Endothelial cell of umbilical vein (primary cell): Measurements from ENCODE around the gene DUSP10. TPM values are rescaled to one million over a fixed set of nuclear protein-coding genes. Genes with fewer than 3 reads are reported as not detected.

Source experiments
- BruUV-seq: library from RNA; stranded (reverse); fragments of 400-500 nt; replicated peaks from 2 replicates; lab custom pipeline; 2021; lab: Mats Ljungman, UMichigan
- CTCF ChIA-PET: fragments of 300-600, 350-600 bp; sonication (Branson Sonifier 250); formaldehyde crosslinking; loops from one replicate; lab custom pipeline; 2021; ENCODE audit warnings: antibody characterized with exemption, inconsistent platforms; lab: Charles Lee
- POLR2A ChIA-PET: fragments of 300-600, 350-600 bp; sonication (Branson Sonifier 250); formaldehyde crosslinking; loops from one replicate; lab custom pipeline; 2021; ENCODE audit warnings: antibody characterized with exemption, inconsistent platforms; lab: Charles Lee
- DNase-seq: peaks from one replicate; pipeline ENCODE4 v3.0.0-alpha.2; 2011; ENCODE audit warnings: low read depth, low spot score
- FAIRE-seq: peaks from 2 replicates; lab custom pipeline; 2011; peaks lifted over from hg19 to GRCh38; lab: Jason Lieb, UNC
- H2AFZ ChIP-seq: 2 replicates; pipeline ENCODE4 v1.6.0; 2012; ENCODE audit warnings: low read depth, low read length, control low read depth, inconsistent platforms
- H3K27ac ChIP-seq: 2 replicates; pipeline ENCODE4 v1.5.1; 2011; ENCODE audit warnings: low read depth, mild to moderate bottlenecking, control low read depth, low read length, moderate library complexity; ENCODE audit not compliant: insufficient read depth
- H3K27me3 ChIP-seq, 2 experiments: 2 replicates each; pipeline versions ENCODE4 v1.6.0 to v1.6.1; 2011; ENCODE audit warnings: low read length in 2 of 2, mixed read lengths in 1 of 2; ENCODE audit not compliant: control insufficient read depth in 2 of 2, insufficient read depth in 2 of 2
- H3K36me3 ChIP-seq, 2 experiments: 2 replicates in 1 of 2; 3 replicates in 1 of 2; pipeline ENCODE4 v1.5.1; 2011; ENCODE audit warnings: low read length in 2 of 2, mild to moderate bottlenecking in 1 of 2, moderate library complexity in 1 of 2; ENCODE audit not compliant: control insufficient read depth in 2 of 2, insufficient read depth in 2 of 2; ENCODE audit errors: extremely low read depth in 1 of 2
- H3K4me1 ChIP-seq: 3 replicates; pipeline ENCODE4 v1.5.1; 2011; ENCODE audit warnings: mild to moderate bottlenecking, low read length; ENCODE audit not compliant: control insufficient read depth, insufficient read depth; ENCODE audit errors: extremely low read depth
- H3K4me2 ChIP-seq: 2 replicates; pipeline ENCODE4 v1.6.1; 2011; ENCODE audit warnings: low read length, control low read depth, mixed read lengths; ENCODE audit not compliant: insufficient read depth
- H3K4me3 ChIP-seq, 3 experiments: fragments of 200-600 bp in 1 of 3; sonication (generic), shearing (Covaris generic) in 1 of 3; replicated peaks in 1 of 3; 2 replicates each; pipeline ENCODE4 v1.5.1; 2011 to 2016; ENCODE audit warnings: control low read depth in 3 of 3, low read length in 3 of 3, mild to moderate bottlenecking in 2 of 3, inconsistent platforms in 1 of 3, low read depth in 1 of 3, moderate library complexity in 1 of 3; ENCODE audit not compliant: insufficient read depth in 1 of 3
- H3K79me2 ChIP-seq: 2 replicates; pipeline ENCODE4 v1.6.0; 2012; ENCODE audit warnings: low read length, inconsistent platforms; ENCODE audit not compliant: control insufficient read depth, insufficient read depth
- H3K9ac ChIP-seq: replicated peaks from 2 replicates; pipeline ENCODE3; 2011; ENCODE audit warnings: low read length, control low read depth; ENCODE audit not compliant: insufficient read depth; ENCODE audit errors: extremely low read depth
- H3K9me1 ChIP-seq: replicated peaks from 3 replicates; pipeline ENCODE4 v1.6.0; 2011; ENCODE audit warnings: mild to moderate bottlenecking, low read length; ENCODE audit not compliant: control insufficient read depth, insufficient read depth; ENCODE audit errors: extremely low read depth
- H3K9me3 ChIP-seq: replicated peaks from 2 replicates; pipeline ENCODE4 v1.5.1; 2012; ENCODE audit warnings: low read length, inconsistent platforms; ENCODE audit not compliant: control insufficient read depth, insufficient read depth
- H4K20me1 ChIP-seq: replicated peaks from 2 replicates; pipeline ENCODE3; 2011; ENCODE audit warnings: mild to moderate bottlenecking, low read length; ENCODE audit not compliant: control insufficient read depth, insufficient read depth; ENCODE audit errors: extremely low read depth
- EZH2 ChIP-seq: IDR thresholded peaks from 2 replicates; pipeline ENCODE4 v1.6.1; 2012; ENCODE audit warnings: borderline replicate concordance, low read depth, mild to moderate bottlenecking, moderate library complexity, low read length, inconsistent platforms; ENCODE audit not compliant: severe bottlenecking
- FOS ChIP-seq: IDR thresholded peaks from 2 replicates; pipeline ENCODE4 v1.6.1; 2011; ENCODE audit warnings: mild to moderate bottlenecking, low read length, moderate library complexity, borderline replicate concordance; ENCODE audit not compliant: insufficient read depth
- GATA2 ChIP-seq: IDR thresholded peaks from 2 replicates; pipeline ENCODE4 v1.7.0; 2011; ENCODE audit warnings: low read depth, mild to moderate bottlenecking, moderate library complexity, mixed read lengths, low read length; ENCODE audit not compliant: insufficient read length, insufficient read depth
- JUN ChIP-seq: IDR thresholded peaks from 2 replicates; pipeline ENCODE4 v1.6.1; 2011; ENCODE audit warnings: borderline replicate concordance, low read depth; ENCODE audit not compliant: insufficient read length, insufficient read depth
- MYC ChIP-seq: IDR thresholded peaks from one replicate; pipeline ENCODE4 v1.6.1; 2011; ENCODE audit warnings: mild to moderate bottlenecking, low read depth, low read length
- POLR2A ChIP-seq: IDR thresholded peaks from 2 replicates; pipeline ENCODE4 v1.6.1; 2012; ENCODE audit warnings: low read depth, mild to moderate bottlenecking, control low read depth, low read length
- POLR2AphosphoS5 ChIP-seq: IDR thresholded peaks from 2 replicates; pipeline ENCODE4 v1.6.1; 2012; ENCODE audit warnings: low read depth, mild to moderate bottlenecking, control low read depth, low read length, moderate library complexity; ENCODE audit not compliant: insufficient read depth
- dilution Hi-C: fragments of 300-500 bp; cut with MboI; formaldehyde crosslinking; loops from one replicate; pipeline ENCODE4 v1.15.0; 2019; ENCODE audit warnings: low sequenced_read_pairs; ENCODE audit not compliant: extremely low pct_ligation_motif_present
- intact Hi-C: fragments of 100-400 bp; cut with micrococcal nuclease; formaldehyde crosslinking; loops from one replicate; pipeline ENCODE4 v1.10.0; 2022
- polyA plus RNA-seq, 4 experiments: library from polyadenylated mRNA; depleted of rRNA in 3 of 4; stranded (reverse) in 3 of 4; unstranded in 1 of 4; fragments of >200 nt; gene quantifications; 2 replicates each; pipeline versions ENCODE4 v1.2.1 to v1.2.3, GENCODE V29; 2011 to 2012; ENCODE audit warnings: missing spikeins in 1 of 4
- total RNA-seq: library from RNA; stranded (reverse); gene quantifications from 2 replicates; pipeline ENCODE4 v1.2.3, GENCODE V29; 2021
- TF ChIP-seq, protein P1 (sequence below), 2 donors: IDR thresholded peaks; 1 replicate in 1 of 2; 2 replicates in 1 of 2; pipeline ENCODE4 v1.5.1; 2011; ENCODE audit warnings: low read length in 2 of 2, mild to moderate bottlenecking in 2 of 2, moderate library complexity in 2 of 2, control low read depth in 1 of 2, inconsistent platforms in 1 of 2, low read depth in 1 of 2; ENCODE audit not compliant: insufficient read depth in 1 of 2; ENCODE audit errors: extremely low read depth in 1 of 2
- TF ChIP-seq, protein P2 (sequence below): IDR thresholded peaks from 2 replicates; pipeline ENCODE4 v1.6.1; 2011; ENCODE audit not compliant: insufficient read depth, insufficient read length

DUSP10 gene
- total and polyA plus RNA-seq, 2 donors (not counting 3 experiments of a cell fraction or from before 2014, with no cell fraction given) = 1.6 to 1.9 TPM

DNA sequence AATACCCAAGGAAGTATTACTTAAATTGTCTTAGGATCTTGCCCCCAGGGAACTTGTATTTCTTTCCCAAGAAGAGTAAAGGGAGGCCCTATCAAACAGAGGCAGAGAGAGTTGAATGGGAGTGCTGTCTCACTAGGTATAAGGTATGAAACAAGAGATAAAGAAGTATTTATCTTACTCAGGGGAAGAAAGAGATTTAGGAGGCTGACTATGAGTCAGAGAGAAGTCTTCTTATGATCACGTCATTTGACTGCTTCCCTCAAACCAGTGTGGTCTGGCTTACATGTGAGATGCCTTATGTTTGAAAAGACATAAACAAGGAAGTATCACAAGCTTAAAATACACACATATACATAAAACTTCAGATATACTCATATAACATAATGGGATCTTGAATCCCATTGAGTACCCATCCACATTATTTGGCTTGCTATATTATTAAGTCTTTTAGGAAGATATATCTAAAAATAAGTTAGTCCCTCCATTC, 29.6 kb downstream of the DUSP10 start:
- Histone ChIP-seq H3K4me1 (no peaks in the 10 kb centered on the region), H3K9ac (no peak overlapping the region), H4K20me1 (no peaks in the 10 kb centered on the region), H3K4me2 (no peak overlapping the region), H3K4me3 (no peak overlapping the region), H3K36me3 (no peaks in the 10 kb centered on the region), H3K9me1 (no peaks in the 10 kb centered on the region), H2AFZ (no peak overlapping the region), H3K79me2 (no peaks in the 10 kb centered on the region), H3K9me3 (no peaks in the 10 kb centered on the region), H3K27ac (no peak overlapping the region), H3K27me3 (peaks cover 0 to 1% of the 10 kb centered on the region in 2 experiments)
- BruUV-seq = no TSS peak
- dilution Hi-C loops = no loop called here
- CTCF ChIA-PET = no interaction called here
- no peak for FAIRE-seq
- no peak for DNase-seq
- TF ChIP-seq POLR2A (no peak), FOS (no peak), JUN (no peak)
- TF ChIP-seq, protein P1, sequence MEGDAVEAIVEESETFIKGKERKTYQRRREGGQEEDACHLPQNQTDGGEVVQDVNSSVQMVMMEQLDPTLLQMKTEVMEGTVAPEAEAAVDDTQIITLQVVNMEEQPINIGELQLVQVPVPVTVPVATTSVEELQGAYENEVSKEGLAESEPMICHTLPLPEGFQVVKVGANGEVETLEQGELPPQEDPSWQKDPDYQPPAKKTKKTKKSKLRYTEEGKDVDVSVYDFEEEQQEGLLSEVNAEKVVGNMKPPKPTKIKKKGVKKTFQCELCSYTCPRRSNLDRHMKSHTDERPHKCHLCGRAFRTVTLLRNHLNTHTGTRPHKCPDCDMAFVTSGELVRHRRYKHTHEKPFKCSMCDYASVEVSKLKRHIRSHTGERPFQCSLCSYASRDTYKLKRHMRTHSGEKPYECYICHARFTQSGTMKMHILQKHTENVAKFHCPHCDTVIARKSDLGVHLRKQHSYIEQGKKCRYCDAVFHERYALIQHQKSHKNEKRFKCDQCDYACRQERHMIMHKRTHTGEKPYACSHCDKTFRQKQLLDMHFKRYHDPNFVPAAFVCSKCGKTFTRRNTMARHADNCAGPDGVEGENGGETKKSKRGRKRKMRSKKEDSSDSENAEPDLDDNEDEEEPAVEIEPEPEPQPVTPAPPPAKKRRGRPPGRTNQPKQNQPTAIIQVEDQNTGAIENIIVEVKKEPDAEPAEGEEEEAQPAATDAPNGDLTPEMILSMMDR (IDR thresholded peaks at IDR 0.05; ENCODE audit: extremely low read depth in 1 of 2, insufficient read depth in 1 of 2, low read depth in 1 of 2, low read length in 2 of 2) = no peak
- TF ChIP-seq, protein P2, sequence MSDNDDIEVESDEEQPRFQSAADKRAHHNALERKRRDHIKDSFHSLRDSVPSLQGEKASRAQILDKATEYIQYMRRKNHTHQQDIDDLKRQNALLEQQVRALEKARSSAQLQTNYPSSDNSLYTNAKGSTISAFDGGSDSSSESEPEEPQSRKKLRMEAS = no peak
- intact Hi-C loops = no loop called here
- POLR2A ChIA-PET = no interaction called here

DNA sequence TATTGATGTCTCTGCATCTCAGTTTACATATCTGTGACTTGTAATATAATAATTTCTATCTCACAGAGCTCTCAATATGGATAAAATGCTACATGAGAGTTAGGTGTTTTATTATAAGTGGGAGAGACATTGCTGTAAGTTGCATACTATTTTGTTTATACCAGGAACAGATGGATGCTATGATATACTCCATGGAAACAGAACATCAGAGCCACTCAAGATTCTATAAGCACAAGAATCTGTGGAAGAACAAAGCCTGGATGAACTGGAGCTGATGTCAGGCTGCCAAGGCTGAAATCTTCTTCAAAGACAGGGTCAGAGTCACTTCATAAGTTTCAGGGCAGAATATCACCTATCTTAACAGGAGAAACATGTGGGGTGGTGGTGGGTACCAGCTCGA, 30.2 kb downstream of the DUSP10 start:
- no peak for DNase-seq
- no TSS peak for BruUV-seq
- no peaks in the 10 kb centered on the region for H3K4me1 ChIP-seq
- ChIA-PET POLR2A (no interaction called here), CTCF (interaction anchor here (1.0 to 1.1 kb wide), 2 partner anchors 9 to 18 kb away, joined by 3 read pairs; no protein-coding TSS in a partner anchor)
- no peaks in the 10 kb centered on the region for H3K9me3 ChIP-seq
- FAIRE-seq = no peak
- no peak overlapping the region for H3K27ac ChIP-seq
- H3K27me3 ChIP-seq = peaks cover 0 to 1% of the 10 kb centered on the region in 2 experiments
- H2AFZ ChIP-seq = no peak overlapping the region
- intact Hi-C loops (no loop called here), dilution Hi-C loops (no loop called here)
- no peaks in the 10 kb centered on the region for H3K36me3 ChIP-seq
- no peaks in the 10 kb centered on the region for H4K20me1 ChIP-seq
- H3K9ac ChIP-seq = no peak overlapping the region
- H3K9me1 ChIP-seq = no peaks in the 10 kb centered on the region
- no peaks in the 10 kb centered on the region for H3K79me2 ChIP-seq
- TF ChIP-seq POLR2AphosphoS5 = no peak
- TF ChIP-seq EZH2 = no peak
- TF ChIP-seq, protein P1 (IDR thresholded peaks at IDR 0.05; ENCODE audit: extremely low read depth in 1 of 2, insufficient read depth in 1 of 2, low read depth in 1 of 2, low read length in 2 of 2) = no peak
- TF ChIP-seq MYC = no peak
- TF ChIP-seq, protein P2 = no peak
- TF ChIP-seq POLR2A = no peak
- no peak for TF ChIP-seq FOS
- TF ChIP-seq GATA2 = no peak
- TF ChIP-seq JUN = no peak
- no peak overlapping the region for H3K4me2 ChIP-seq
- no peak overlapping the region for H3K4me3 ChIP-seq
